Lower lobe of right lung (tissue), 2 donors: ENCODE measurements around the gene SEBOX. TPM values are rescaled to one million over a fixed set of nuclear protein-coding genes. Genes with fewer than 3 reads are reported as not detected.

Experiments used
- ATAC-seq, 2 donors: fragments of 200-7000 bp; cut with Tn5 transposase; one replicate each; pipeline ENCODE4 v1.9.1; 2020 to 2022; ENCODE audit warnings: mild to moderate bottlenecking in 2 of 2, moderate library complexity in 2 of 2
- DNase-seq: peaks from one replicate; pipeline ENCODE4 v3.0.0-alpha.2; 2020
- H3K27ac ChIP-seq: fragments of 200-600 bp; one replicate; pipeline ENCODE4 v1.8.0; 2022
- H3K27me3 ChIP-seq: fragments of 200-600 bp; one replicate; pipeline ENCODE4 v1.8.0; 2022; ENCODE audit warnings: low read depth
- H3K36me3 ChIP-seq: fragments of 200-600 bp; one replicate; pipeline ENCODE4 v1.8.0; 2022; ENCODE audit warnings: mild to moderate bottlenecking
- H3K4me1 ChIP-seq: fragments of 200-600 bp; one replicate; pipeline ENCODE4 v1.8.0; 2022
- H3K4me3 ChIP-seq: fragments of 200-600 bp; one replicate; pipeline ENCODE4 v1.8.0; 2022; ENCODE audit warnings: mild to moderate bottlenecking
- H3K9me3 ChIP-seq: fragments of 200-600 bp; one replicate; pipeline ENCODE4 v1.8.0; 2022
- CTCF ChIP-seq: fragments of 200-600 bp; IDR thresholded peaks from one replicate; pipeline ENCODE4 v1.8.0; 2022; ENCODE audit warnings: antibody characterized with exemption, mild to moderate bottlenecking
- intact Hi-C: fragments of 100-400 bp; cut with DNase I; formaldehyde crosslinking; loops from one replicate; pipeline ENCODE4 v1.11.0; 2022
- total RNA-seq: library from RNA; stranded (reverse); fragmentation: NEBNext Ultra II Directional; extraction: Animal tissue kit (Norgen Biotek cat#: 25700); gene quantifications from one replicate; pipeline ENCODE4 v1.2.1, GENCODE V29; 2021
- donor health status: DM: no; HTN: yes; CAD: no; lungs with severe emphysema.

The SEBOX gene
- total RNA-seq, 1 donor from 2014 or later = not detected

DNA sequence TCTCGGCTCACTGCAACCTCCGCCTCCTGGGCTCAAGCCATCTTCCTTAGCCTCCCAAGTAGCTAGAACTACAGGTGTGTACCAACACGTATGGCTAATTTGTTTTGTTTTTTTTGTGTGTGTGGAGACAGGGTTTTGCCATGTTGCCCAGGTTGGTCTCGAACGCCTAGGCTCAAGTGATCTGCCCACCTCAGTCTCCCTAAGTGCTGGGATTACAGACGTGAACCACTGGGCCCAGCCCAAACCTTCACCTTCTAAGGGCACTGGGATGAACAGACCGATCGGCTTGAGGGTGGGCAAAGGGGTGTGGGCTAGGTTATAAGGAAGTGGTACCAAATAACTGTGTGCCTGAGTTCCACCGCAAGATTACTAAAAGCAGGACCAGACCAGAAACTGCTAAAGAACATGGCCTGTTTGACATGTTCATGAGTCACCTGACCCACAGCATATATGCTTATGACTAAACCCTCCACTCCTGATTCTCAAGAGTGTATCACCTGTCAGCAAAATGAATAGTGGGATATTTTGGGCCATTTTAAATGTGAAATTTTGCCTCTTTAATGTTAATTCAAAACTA, 37.9 kb downstream of the SEBOX start:
- H3K27ac ChIP-seq = no peak overlapping the region
- H3K4me1 ChIP-seq = peaks cover 9% of the 10 kb centered on the region
- DNase-seq (no peak), ATAC-seq (no peak)
- intact Hi-C loops = no loop called here
- no peak overlapping the region for H3K4me3 ChIP-seq
- peaks cover 48% of the 10 kb centered on the region for H3K36me3 ChIP-seq
- no peaks in the 10 kb centered on the region for H3K27me3 ChIP-seq
- no peaks in the 10 kb centered on the region for H3K9me3 ChIP-seq
- no peak for TF ChIP-seq CTCF

- Histone ChIP-seq H3K4me3 (no peak overlapping the region), H3K36me3 (peaks cover 38% of the 10 kb centered on the region), H3K27ac (no peak overlapping the region), H3K4me1 (peaks cover 9% of the 10 kb centered on the region), H3K9me3 (no peaks in the 10 kb centered on the region), H3K27me3 (no peaks in the 10 kb centered on the region)
- ATAC-seq = no peak
- no peak for DNase-seq
- TF ChIP-seq CTCF = no peak
- intact Hi-C loops = no loop called here
These were observed 38.9 kb downstream of the SEBOX start for GRCh38 chr17:28326114-28326513.

- peaks cover 10% of the 10 kb centered on the region for H3K4me1 ChIP-seq
- H3K4me3 ChIP-seq = no peak overlapping the region
- no peak for ATAC-seq
- TF ChIP-seq CTCF = no peak
- intact Hi-C loops = no loop called here
- H3K27me3 ChIP-seq = no peaks in the 10 kb centered on the region
- no peak overlapping the region for H3K27ac ChIP-seq
- H3K9me3 ChIP-seq = no peaks in the 10 kb centered on the region
- peaks cover 29% of the 10 kb centered on the region for H3K36me3 ChIP-seq
- no peak for DNase-seq
These were observed 39.8 kb downstream of the SEBOX start for GRCh38 chr17:28325211-28325610.

- DNase-seq = no peak
- intact Hi-C loops = no loop called here
- ATAC-seq = no peak
- no peak overlapping the region for H3K27ac ChIP-seq
- H3K9me3 ChIP-seq = no peaks in the 10 kb centered on the region
- no peak for TF ChIP-seq CTCF
- H3K36me3 ChIP-seq = peaks cover 24% of the 10 kb centered on the region
- H3K27me3 ChIP-seq = no peaks in the 10 kb centered on the region
- H3K4me1 ChIP-seq = peaks cover 14% of the 10 kb centered on the region
- no peak overlapping the region for H3K4me3 ChIP-seq
These were observed 40.2 kb downstream of the SEBOX start for GRCh38 chr17:28324781-28325180.

DNA sequence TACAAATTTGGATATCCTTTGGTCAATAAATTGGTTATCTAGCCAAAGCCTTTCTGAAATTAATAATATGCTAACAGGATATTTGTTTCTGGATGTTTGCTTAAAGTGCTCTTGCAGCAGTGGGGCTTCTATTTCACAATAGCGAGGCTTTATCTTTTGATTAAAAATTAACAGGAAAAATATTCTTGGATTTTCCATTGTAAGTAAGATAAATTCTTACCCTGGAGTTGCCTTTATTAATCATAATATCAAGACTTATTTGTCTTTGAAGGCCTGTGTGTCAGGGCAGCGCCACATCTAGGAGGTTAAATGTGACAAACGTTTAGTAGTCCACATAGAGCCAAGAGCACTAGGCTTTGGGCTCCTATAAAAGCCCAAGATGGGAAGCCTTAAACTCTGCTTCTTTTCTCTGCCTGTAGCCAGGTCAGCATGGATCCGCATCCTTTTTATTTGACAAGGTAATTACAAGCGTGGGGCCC, 40.7 kb downstream of the SEBOX start:
- Histone ChIP-seq H3K27ac (no peak overlapping the region), H3K27me3 (no peaks in the 10 kb centered on the region), H3K9me3 (no peaks in the 10 kb centered on the region), H3K4me3 (no peak overlapping the region), H3K4me1 (peaks cover 19% of the 10 kb centered on the region), H3K36me3 (peaks cover 20% of the 10 kb centered on the region)
- DNase-seq (no peak), ATAC-seq (peak in 1 of 2 donors; percentile 48)
- no peak for TF ChIP-seq CTCF
- intact Hi-C loops = no loop called here
